Spleen (tissue), 7 donors: Measurements from ENCODE around the gene RFX8.

Experiments
- POLR2A ChIP-seq, 3 donors: fragments of 450-650 bp; IDR thresholded peaks; one replicate each; pipeline ENCODE4 v1.5.1; 2017; ENCODE audit warnings: antibody characterized with exemption in 3 of 3, mild to moderate bottlenecking in 1 of 3
- POLR2AphosphoS5 ChIP-seq, 3 donors: sonication (generic); formaldehyde crosslinking; IDR thresholded peaks; one replicate each; pipeline ENCODE4 v1.5.1; 2017; ENCODE audit warnings: antibody characterized with exemption in 3 of 3
- TF ChIP-seq, protein P1 (sequence below), 11 experiments: fragments of 200-600 bp in 7 of 11; fragments of 450-650 bp in 4 of 11; sonication (generic) in 4 of 11; IDR thresholded peaks in 8 of 11; conservative IDR thresholded peaks in 3 of 11; 1 replicate in 7 of 11; 2 replicates in 4 of 11; pipeline versions ENCODE4 v1.4.0 to v1.8.0; 2016 to 2021; ENCODE audit warnings: antibody characterized with exemption in 11 of 11, inconsistent platforms in 4 of 11, mild to moderate bottlenecking in 1 of 11
- donor health status: DM: no; HTN: no; CAD: no; lungs with moderate emphysema.
- donor health status: DM: no; HTN: no; CAD: no.
- donor health status: DM: no; HTN: no; CAD: no.

DNA sequence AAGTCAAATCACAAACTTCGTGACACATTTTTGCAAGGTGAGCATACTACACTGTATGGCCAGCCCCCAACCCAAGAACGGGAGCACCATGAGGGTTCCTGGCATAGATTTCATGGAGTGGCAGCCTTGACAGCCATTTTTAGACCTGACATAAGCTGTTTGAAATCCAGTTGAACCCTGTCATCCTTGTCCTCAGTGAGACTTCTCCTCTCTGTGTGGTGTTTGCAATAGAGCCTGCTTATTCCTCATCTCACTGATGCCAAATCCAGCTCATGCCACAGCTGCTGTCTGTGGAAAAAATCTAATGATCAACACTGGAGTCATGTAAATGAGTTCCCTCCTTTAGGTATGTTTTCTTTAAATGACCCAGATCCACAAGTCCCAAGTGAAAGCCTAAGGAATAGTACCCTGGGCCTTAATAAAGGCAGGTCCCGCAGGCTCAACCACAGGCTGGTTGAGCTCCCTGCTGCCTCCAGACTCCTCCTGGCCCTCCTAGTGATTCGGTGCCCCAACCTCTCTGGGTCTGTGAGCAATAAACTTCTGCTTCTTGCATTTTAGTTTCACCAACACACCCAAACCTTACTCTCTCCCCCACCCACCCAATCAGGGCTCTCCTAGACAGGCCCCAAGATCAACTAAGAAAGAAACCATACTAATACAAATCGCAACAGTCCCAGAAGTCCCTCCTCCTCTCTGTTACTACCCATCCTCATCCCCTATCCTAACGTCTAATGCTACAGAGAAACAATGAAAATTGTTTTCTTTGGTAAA, 79.2 kb downstream of the RFX8 start:
- TF ChIP-seq, protein P1, sequence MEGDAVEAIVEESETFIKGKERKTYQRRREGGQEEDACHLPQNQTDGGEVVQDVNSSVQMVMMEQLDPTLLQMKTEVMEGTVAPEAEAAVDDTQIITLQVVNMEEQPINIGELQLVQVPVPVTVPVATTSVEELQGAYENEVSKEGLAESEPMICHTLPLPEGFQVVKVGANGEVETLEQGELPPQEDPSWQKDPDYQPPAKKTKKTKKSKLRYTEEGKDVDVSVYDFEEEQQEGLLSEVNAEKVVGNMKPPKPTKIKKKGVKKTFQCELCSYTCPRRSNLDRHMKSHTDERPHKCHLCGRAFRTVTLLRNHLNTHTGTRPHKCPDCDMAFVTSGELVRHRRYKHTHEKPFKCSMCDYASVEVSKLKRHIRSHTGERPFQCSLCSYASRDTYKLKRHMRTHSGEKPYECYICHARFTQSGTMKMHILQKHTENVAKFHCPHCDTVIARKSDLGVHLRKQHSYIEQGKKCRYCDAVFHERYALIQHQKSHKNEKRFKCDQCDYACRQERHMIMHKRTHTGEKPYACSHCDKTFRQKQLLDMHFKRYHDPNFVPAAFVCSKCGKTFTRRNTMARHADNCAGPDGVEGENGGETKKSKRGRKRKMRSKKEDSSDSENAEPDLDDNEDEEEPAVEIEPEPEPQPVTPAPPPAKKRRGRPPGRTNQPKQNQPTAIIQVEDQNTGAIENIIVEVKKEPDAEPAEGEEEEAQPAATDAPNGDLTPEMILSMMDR (IDR thresholded peaks at IDR 0.05 in 8 of 11, conservative IDR thresholded peaks at IDR 0.05 in 3 of 11) = no peak
- no peak for TF ChIP-seq POLR2A (IDR thresholded peaks at IDR 0.05)
- TF ChIP-seq POLR2AphosphoS5 (IDR thresholded peaks at IDR 0.05) = no peak
